Measurements from ENCODE around the gene TMEM266.

TMEM266 gene

GRCh38 chr15:76173317-76173834 is 113.6 kb downstream of the TMEM266 start:
- Histone ChIP-seq H3K9me3 (replicated peaks in 1 of 2; ENCODE audit: control insufficient read depth in 2 of 2, insufficient read depth in 1 of 2, low read depth in 1 of 2, low read length in 2 of 2) (peaks cover 0 to 6% of the 10 kb centered on the region in 2 donors), H3K4me1 (ENCODE audit: control insufficient read depth in 2 of 2, insufficient read depth in 1 of 2, low read depth in 1 of 2, low read length in 2 of 2) (peaks cover 4 to 11% of the 10 kb centered on the region in 2 donors), H2AK5ac (ENCODE audit: low read depth, low read length) (peak overlapping the region; percentile 42), H3K18ac (ENCODE audit: low read length) (no peak overlapping the region), H3K9ac (ENCODE audit: low read depth, low read length, poor library complexity) (no peak overlapping the region), H3K79me1 (ENCODE audit: low read depth, low read length) (no peaks in the 10 kb centered on the region), H3K4me2 (ENCODE audit: insufficient read depth, low read length, poor library complexity, severe bottlenecking) (no peak overlapping the region), H3K27me3 (ENCODE audit: control insufficient read depth in 3 of 3, insufficient read depth in 3 of 3, low read depth in 1 of 3, low read length in 3 of 3) (peaks cover 0 to 7% (median 0%) of the 10 kb centered on the region in 3 experiments), H3K4me3 (ENCODE audit: low read length in 2 of 2) (no peak overlapping the region), H2BK120ac (ENCODE audit: low read depth, low read length) (no peak overlapping the region), H2BK15ac (ENCODE audit: low read length) (no peak overlapping the region), H3K4ac (ENCODE audit: low read length) (no peak overlapping the region), H3K27ac (replicated peaks; ENCODE audit: low read length) (no peak overlapping the region), H2BK5ac (ENCODE audit: low read length) (no peak overlapping the region), H3K14ac (ENCODE audit: low read length) (no peak overlapping the region), H4K91ac (ENCODE audit: low read depth, low read length, poor library complexity) (no peak overlapping the region), H4K8ac (ENCODE audit: low read depth, low read length) (no peak overlapping the region), H2AFZ (ENCODE audit: low read length) (no peak overlapping the region), H2BK12ac (ENCODE audit: low read length) (no peak overlapping the region), H3K36me3 (replicated peaks in 1 of 2; ENCODE audit: control insufficient read depth in 2 of 2, insufficient read depth in 2 of 2, low read length in 2 of 2) (no peaks in the 10 kb centered on the region), H3K23ac (ENCODE audit: low read depth, low read length, poor library complexity) (no peak overlapping the region)
- WGBS, 2 donors (ENCODE audit: extremely low coverage in 2 of 2, insufficient read length in 2 of 2, insufficient replicate concordance in 1 of 2): no CpG with 5 or more reads among the region's 8 CpGs
- DNase-seq (ENCODE audit: low spot score): no peak

GRCh38 chr15:76174654-76175053 is 114.9 kb downstream of the TMEM266 start:
- WGBS, 2 donors (ENCODE audit: extremely low coverage in 2 of 2, insufficient read length in 2 of 2, insufficient replicate concordance in 1 of 2): no CpG with 5 or more reads among the region's 5 CpGs
- no peak overlapping the region for H3K23ac ChIP-seq (ENCODE audit: low read depth, low read length, poor library complexity)
- H2BK120ac ChIP-seq (ENCODE audit: low read depth, low read length): no peak overlapping the region
- H4K91ac ChIP-seq (ENCODE audit: low read depth, low read length, poor library complexity): no peak overlapping the region
- no peak overlapping the region for H2AFZ ChIP-seq (ENCODE audit: low read length)
- H3K18ac ChIP-seq (ENCODE audit: low read length): no peak overlapping the region
- H3K36me3 ChIP-seq (replicated peaks in 1 of 2; ENCODE audit: control insufficient read depth in 2 of 2, insufficient read depth in 2 of 2, low read length in 2 of 2): no peaks in the 10 kb centered on the region
- no peaks in the 10 kb centered on the region for H3K79me1 ChIP-seq (ENCODE audit: low read depth, low read length)
- no peak overlapping the region for H3K9ac ChIP-seq (ENCODE audit: low read depth, low read length, poor library complexity)
- H4K8ac ChIP-seq (ENCODE audit: low read depth, low read length): no peak overlapping the region
- no peak overlapping the region for H3K14ac ChIP-seq (ENCODE audit: low read length)
- H3K27me3 ChIP-seq (ENCODE audit: control insufficient read depth in 3 of 3, insufficient read depth in 3 of 3, low read depth in 1 of 3, low read length in 3 of 3): peaks cover 0 to 3% (median 0%) of the 10 kb centered on the region in 3 experiments
- H2BK12ac ChIP-seq (ENCODE audit: low read length): no peak overlapping the region
- H3K4me2 ChIP-seq (ENCODE audit: insufficient read depth, low read length, poor library complexity, severe bottlenecking): no peak overlapping the region
- H2BK5ac ChIP-seq (ENCODE audit: low read length): no peak overlapping the region
- no peak for DNase-seq (ENCODE audit: low spot score)
- H3K4me1 ChIP-seq (ENCODE audit: control insufficient read depth in 2 of 2, insufficient read depth in 1 of 2, low read depth in 1 of 2, low read length in 2 of 2): peaks cover 4 to 12% of the 10 kb centered on the region in 2 donors
- no peak overlapping the region for H3K27ac ChIP-seq (replicated peaks; ENCODE audit: low read length)
- H3K4me3 ChIP-seq (ENCODE audit: low read length in 2 of 2): no peak overlapping the region
- H2AK5ac ChIP-seq (ENCODE audit: low read depth, low read length): no peak overlapping the region
- no peak overlapping the region for H2BK15ac ChIP-seq (ENCODE audit: low read length)
- H3K4ac ChIP-seq (ENCODE audit: low read length): no peak overlapping the region
- H3K9me3 ChIP-seq (replicated peaks in 1 of 2; ENCODE audit: control insufficient read depth in 2 of 2, insufficient read depth in 1 of 2, low read depth in 1 of 2, low read length in 2 of 2): peaks cover 0 to 6% of the 10 kb centered on the region in 2 donors

GRCh38 chr15:76175442-76175841 is 115.7 kb downstream of the TMEM266 start:
- no CpG with 5 or more reads among the region's 8 CpGs for WGBS, 2 donors (ENCODE audit: extremely low coverage in 2 of 2, insufficient read length in 2 of 2, insufficient replicate concordance in 1 of 2)
- no peak overlapping the region for H3K27ac ChIP-seq (replicated peaks; ENCODE audit: low read length)
- H2BK5ac ChIP-seq (ENCODE audit: low read length): no peak overlapping the region
- H3K36me3 ChIP-seq (replicated peaks in 1 of 2; ENCODE audit: control insufficient read depth in 2 of 2, insufficient read depth in 2 of 2, low read length in 2 of 2): no peaks in the 10 kb centered on the region
- peaks cover 0 to 6% of the 10 kb centered on the region in 2 donors for H3K9me3 ChIP-seq (replicated peaks in 1 of 2; ENCODE audit: control insufficient read depth in 2 of 2, insufficient read depth in 1 of 2, low read depth in 1 of 2, low read length in 2 of 2)
- H2BK12ac ChIP-seq (ENCODE audit: low read length): no peak overlapping the region
- H3K4me1 ChIP-seq (ENCODE audit: control insufficient read depth in 2 of 2, insufficient read depth in 1 of 2, low read depth in 1 of 2, low read length in 2 of 2): peaks cover 4 to 12% of the 10 kb centered on the region in 2 donors
- no peak overlapping the region for H4K8ac ChIP-seq (ENCODE audit: low read depth, low read length)
- no peak overlapping the region for H3K14ac ChIP-seq (ENCODE audit: low read length)
- H3K18ac ChIP-seq (ENCODE audit: low read length): no peak overlapping the region
- H2BK15ac ChIP-seq (ENCODE audit: low read length): no peak overlapping the region
- DNase-seq (ENCODE audit: low spot score): no peak
- no peak overlapping the region for H2AFZ ChIP-seq (ENCODE audit: low read length)
- H3K9ac ChIP-seq (ENCODE audit: low read depth, low read length, poor library complexity): no peak overlapping the region
- H3K27me3 ChIP-seq (ENCODE audit: control insufficient read depth in 3 of 3, insufficient read depth in 3 of 3, low read depth in 1 of 3, low read length in 3 of 3): peaks cover 0 to 6% (median 0%) of the 10 kb centered on the region in 3 experiments
- no peak overlapping the region for H4K91ac ChIP-seq (ENCODE audit: low read depth, low read length, poor library complexity)
- H2BK120ac ChIP-seq (ENCODE audit: low read depth, low read length): no peak overlapping the region
- H3K23ac ChIP-seq (ENCODE audit: low read depth, low read length, poor library complexity): peak overlapping the region; percentile 8
- no peak overlapping the region for H3K4ac ChIP-seq (ENCODE audit: low read length)
- no peak overlapping the region for H2AK5ac ChIP-seq (ENCODE audit: low read depth, low read length)
- no peak overlapping the region for H3K4me3 ChIP-seq (ENCODE audit: low read length in 2 of 2)
- no peak overlapping the region for H3K4me2 ChIP-seq (ENCODE audit: insufficient read depth, low read length, poor library complexity, severe bottlenecking)
- H3K79me1 ChIP-seq (ENCODE audit: low read depth, low read length): no peaks in the 10 kb centered on the region

GRCh38 chr15:76176059-76176458 is 116.3 kb downstream of the TMEM266 start:
- no peak overlapping the region for H4K8ac ChIP-seq (ENCODE audit: low read depth, low read length)
- no CpG with 5 or more reads among the region's 10 CpGs for WGBS, 2 donors (ENCODE audit: extremely low coverage in 2 of 2, insufficient read length in 2 of 2, insufficient replicate concordance in 1 of 2)

More at GRCh38 chr15:76176059-76176458, 116.3 kb downstream of the TMEM266 start:
- Histone ChIP-seq H3K9ac (ENCODE audit: low read depth, low read length, poor library complexity) (no peak overlapping the region), H3K14ac (ENCODE audit: low read length) (no peak overlapping the region), H3K79me1 (ENCODE audit: low read depth, low read length) (no peaks in the 10 kb centered on the region), H3K27ac (replicated peaks; ENCODE audit: low read length) (no peak overlapping the region), H3K4me1 (ENCODE audit: control insufficient read depth in 2 of 2, insufficient read depth in 1 of 2, low read depth in 1 of 2, low read length in 2 of 2) (peaks cover 4 to 12% of the 10 kb centered on the region in 2 donors), H3K4me2 (ENCODE audit: insufficient read depth, low read length, poor library complexity, severe bottlenecking) (no peak overlapping the region), H3K4ac (ENCODE audit: low read length) (no peak overlapping the region), H3K36me3 (replicated peaks in 1 of 2; ENCODE audit: control insufficient read depth in 2 of 2, insufficient read depth in 2 of 2, low read length in 2 of 2) (no peaks in the 10 kb centered on the region), H2BK12ac (ENCODE audit: low read length) (peak overlapping the region; percentile 92), H4K91ac (ENCODE audit: low read depth, low read length, poor library complexity) (no peak overlapping the region), H2BK120ac (ENCODE audit: low read depth, low read length) (no peak overlapping the region), H2BK5ac (ENCODE audit: low read length) (no peak overlapping the region), H2AK5ac (ENCODE audit: low read depth, low read length) (peak overlapping the region; percentile 34), H3K18ac (ENCODE audit: low read length) (no peak overlapping the region), H2AFZ (ENCODE audit: low read length) (no peak overlapping the region), H3K9me3 (replicated peaks in 1 of 2; ENCODE audit: control insufficient read depth in 2 of 2, insufficient read depth in 1 of 2, low read depth in 1 of 2, low read length in 2 of 2) (peaks cover 0 to 6% of the 10 kb centered on the region in 2 donors), H3K4me3 (ENCODE audit: low read length in 2 of 2) (no peak overlapping the region), H3K27me3 (ENCODE audit: control insufficient read depth in 3 of 3, insufficient read depth in 3 of 3, low read depth in 1 of 3, low read length in 3 of 3) (peaks cover 0 to 6% (median 0%) of the 10 kb centered on the region in 3 experiments), H3K23ac (ENCODE audit: low read depth, low read length, poor library complexity) (no peak overlapping the region), H2BK15ac (ENCODE audit: low read length) (no peak overlapping the region)
- no peak for DNase-seq (ENCODE audit: low spot score)

Data from neuronal stem cell (in vitro differentiated cells).